A673 (cell line): ENCODE data around the gene KATNBL1. TPM values are rescaled to one million over a fixed set of nuclear protein-coding genes. Genes with fewer than 3 reads are reported as not detected.

ENCODE experiments used
- BruUV-seq: library from RNA; stranded (reverse); fragments of 400-500 nt; replicated peaks from 2 replicates; lab custom pipeline; 2021; lab: Mats Ljungman, UMichigan
- CTCF ChIA-PET: fragments of 300-600 bp; sonication (Branson Sonifier 250); formaldehyde crosslinking; loops from one replicate; lab custom pipeline; 2022; ENCODE audit warnings: antibody characterized with exemption; lab: Charles Lee
- POLR2A ChIA-PET: fragments of 300-600 bp; sonication (Branson Sonifier 250); formaldehyde crosslinking; loops from one replicate; lab custom pipeline; 2022; ENCODE audit warnings: antibody characterized with exemption; ENCODE audit not compliant: low non-redundant PET; lab: Charles Lee
- DNase-seq: peaks from one replicate; pipeline ENCODE4 v3.0.0-alpha.2; 2015; ENCODE audit warnings: low spot score
- H3K27ac ChIP-seq: fragments of 200-600 bp; sonication (generic); 2 replicates; pipeline ENCODE4 v1.5.1; 2016; ENCODE audit warnings: mixed run types, low read depth, mild to moderate bottlenecking, mixed read lengths, antibody characterized with exemption, low read length; ENCODE audit not compliant: poor library complexity, severe bottlenecking
- H3K27me3 ChIP-seq: fragments of 200-600 bp; sonication (generic); replicated peaks from 2 replicates; pipeline ENCODE4 v1.6.1; 2017; ENCODE audit warnings: mixed run types, low read depth, mild to moderate bottlenecking, mixed read lengths, antibody characterized with exemption, low read length; ENCODE audit not compliant: insufficient read depth, poor library complexity
- H3K36me3 ChIP-seq: fragments of 200-600 bp; sonication (generic); 2 replicates; pipeline ENCODE4 v1.6.1; 2016; ENCODE audit warnings: mixed run types, mild to moderate bottlenecking, mixed read lengths, antibody characterized with exemption, low read length; ENCODE audit not compliant: insufficient read depth, poor library complexity, severe bottlenecking
- H3K4me1 ChIP-seq: fragments of 200-600 bp; sonication (generic); 2 replicates; pipeline ENCODE4 v1.6.1; 2017; ENCODE audit warnings: mixed run types, mild to moderate bottlenecking, mixed read lengths, antibody characterized with exemption, low read length; ENCODE audit not compliant: insufficient read depth, poor library complexity, severe bottlenecking
- H3K4me3 ChIP-seq: fragments of 200-600 bp; sonication (generic); 2 replicates; pipeline ENCODE4 v1.5.1; 2016; ENCODE audit warnings: low read depth, mixed run types, mild to moderate bottlenecking, mixed read lengths, low read length; ENCODE audit not compliant: poor library complexity, severe bottlenecking
- H3K9me3 ChIP-seq: fragments of 200-600 bp; sonication (generic); 2 replicates; pipeline ENCODE4 v1.6.1; 2016; ENCODE audit warnings: mixed run types, low read depth, mild to moderate bottlenecking, mixed read lengths, antibody characterized with exemption, low read length; ENCODE audit not compliant: poor library complexity, severe bottlenecking
- EZH2 ChIP-seq: fragments of 200-600 bp; sonication (generic); IDR thresholded peaks from 2 replicates; pipeline ENCODE4 v1.6.1; 2017; ENCODE audit warnings: borderline replicate concordance, low read depth, mild to moderate bottlenecking, mixed read lengths, antibody characterized with exemption, low read length; ENCODE audit not compliant: poor library complexity, severe bottlenecking
- intact Hi-C: fragments of 100-400 bp; cut with micrococcal nuclease; formaldehyde crosslinking; loops from one replicate; pipeline ENCODE4 v1.10.0; 2022; ENCODE audit not compliant: unreplicated experiment
- total RNA-seq: library from RNA; stranded (reverse); gene quantifications from 2 replicates; pipeline ENCODE4 v1.2.3, GENCODE V29; 2021
- TF ChIP-seq, protein P1 (sequence below): fragments of 300-800, 200-600 bp; sonication (generic); conservative IDR thresholded peaks from 2 replicates; pipeline ENCODE4 v1.5.1; 2017; ENCODE audit warnings: low read depth, mild to moderate bottlenecking, antibody characterized with exemption, low read length, moderate library complexity, mixed read lengths

Gene KATNBL1
- total RNA-seq, 1 experiment from 2014 or later, result 55.1 TPM

DNA sequence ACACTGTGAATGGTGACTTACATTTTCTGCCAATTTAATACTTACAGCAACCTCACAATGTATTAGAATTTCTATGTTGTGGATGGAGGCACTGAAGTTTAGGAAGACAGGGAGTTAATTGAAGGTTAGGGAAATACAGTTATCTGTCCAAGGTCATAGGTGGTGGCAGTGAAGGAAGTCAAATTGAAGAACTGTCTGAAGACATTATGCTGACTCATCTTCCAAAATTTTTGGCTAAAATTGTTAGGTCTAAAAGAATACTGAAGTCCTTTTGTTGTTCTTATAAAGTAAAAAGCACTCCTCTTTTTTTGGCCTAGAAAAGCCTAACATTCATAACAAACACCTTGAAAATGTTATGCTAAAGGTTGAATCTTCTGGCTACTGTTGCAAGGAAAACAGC lies 42.6 kb upstream of the KATNBL1 start:
- Histone ChIP-seq H3K4me1 (no peaks in the 10 kb centered on the region), H3K4me3 (no peak overlapping the region), H3K9me3 (no peaks in the 10 kb centered on the region), H3K36me3 (no peaks in the 10 kb centered on the region), H3K27ac (no peak overlapping the region), H3K27me3 (no peaks in the 10 kb centered on the region)
- no peak for DNase-seq
- POLR2A ChIA-PET, result no interaction called here
- no TSS peak for BruUV-seq
- TF ChIP-seq EZH2, result no peak
- TF ChIP-seq, protein P1, sequence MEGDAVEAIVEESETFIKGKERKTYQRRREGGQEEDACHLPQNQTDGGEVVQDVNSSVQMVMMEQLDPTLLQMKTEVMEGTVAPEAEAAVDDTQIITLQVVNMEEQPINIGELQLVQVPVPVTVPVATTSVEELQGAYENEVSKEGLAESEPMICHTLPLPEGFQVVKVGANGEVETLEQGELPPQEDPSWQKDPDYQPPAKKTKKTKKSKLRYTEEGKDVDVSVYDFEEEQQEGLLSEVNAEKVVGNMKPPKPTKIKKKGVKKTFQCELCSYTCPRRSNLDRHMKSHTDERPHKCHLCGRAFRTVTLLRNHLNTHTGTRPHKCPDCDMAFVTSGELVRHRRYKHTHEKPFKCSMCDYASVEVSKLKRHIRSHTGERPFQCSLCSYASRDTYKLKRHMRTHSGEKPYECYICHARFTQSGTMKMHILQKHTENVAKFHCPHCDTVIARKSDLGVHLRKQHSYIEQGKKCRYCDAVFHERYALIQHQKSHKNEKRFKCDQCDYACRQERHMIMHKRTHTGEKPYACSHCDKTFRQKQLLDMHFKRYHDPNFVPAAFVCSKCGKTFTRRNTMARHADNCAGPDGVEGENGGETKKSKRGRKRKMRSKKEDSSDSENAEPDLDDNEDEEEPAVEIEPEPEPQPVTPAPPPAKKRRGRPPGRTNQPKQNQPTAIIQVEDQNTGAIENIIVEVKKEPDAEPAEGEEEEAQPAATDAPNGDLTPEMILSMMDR, result no peak
- CTCF ChIA-PET, result no interaction called here
- intact Hi-C loops, result no loop called here

DNA sequence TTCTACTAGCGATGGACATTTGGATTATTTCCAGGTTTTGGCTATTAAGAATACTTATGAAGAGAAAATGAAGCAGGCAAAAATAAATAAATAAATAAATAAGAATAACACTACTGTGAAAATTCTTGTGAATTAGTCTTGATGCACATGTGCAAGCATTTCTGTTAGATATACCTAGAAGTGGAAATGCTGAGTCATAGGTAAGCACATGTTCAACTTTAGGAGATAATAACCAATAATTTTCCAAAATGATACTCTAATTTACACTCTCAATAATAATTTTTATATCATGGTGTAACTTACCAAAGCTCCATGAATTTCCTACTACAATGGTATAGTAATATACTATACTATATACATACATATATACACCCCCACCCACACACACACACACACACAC lies 38.3 kb upstream of the KATNBL1 start:
- intact Hi-C loops, result loop anchor here (10.0 kb wide), 1 partner anchor 117 kb away; the partner anchor contains the start of gene LPCAT4
- no peaks in the 10 kb centered on the region for H3K36me3 ChIP-seq
- TF ChIP-seq, protein P1, result no peak
- TF ChIP-seq EZH2, result no peak
- H3K4me1 ChIP-seq, result no peaks in the 10 kb centered on the region
- no peak overlapping the region for H3K27ac ChIP-seq
- no TSS peak for BruUV-seq
- no peak overlapping the region for H3K4me3 ChIP-seq
- DNase-seq, result no peak
- H3K9me3 ChIP-seq, result no peaks in the 10 kb centered on the region
- POLR2A ChIA-PET, result no interaction called here
- no peaks in the 10 kb centered on the region for H3K27me3 ChIP-seq
- CTCF ChIA-PET, result no interaction called here

DNA sequence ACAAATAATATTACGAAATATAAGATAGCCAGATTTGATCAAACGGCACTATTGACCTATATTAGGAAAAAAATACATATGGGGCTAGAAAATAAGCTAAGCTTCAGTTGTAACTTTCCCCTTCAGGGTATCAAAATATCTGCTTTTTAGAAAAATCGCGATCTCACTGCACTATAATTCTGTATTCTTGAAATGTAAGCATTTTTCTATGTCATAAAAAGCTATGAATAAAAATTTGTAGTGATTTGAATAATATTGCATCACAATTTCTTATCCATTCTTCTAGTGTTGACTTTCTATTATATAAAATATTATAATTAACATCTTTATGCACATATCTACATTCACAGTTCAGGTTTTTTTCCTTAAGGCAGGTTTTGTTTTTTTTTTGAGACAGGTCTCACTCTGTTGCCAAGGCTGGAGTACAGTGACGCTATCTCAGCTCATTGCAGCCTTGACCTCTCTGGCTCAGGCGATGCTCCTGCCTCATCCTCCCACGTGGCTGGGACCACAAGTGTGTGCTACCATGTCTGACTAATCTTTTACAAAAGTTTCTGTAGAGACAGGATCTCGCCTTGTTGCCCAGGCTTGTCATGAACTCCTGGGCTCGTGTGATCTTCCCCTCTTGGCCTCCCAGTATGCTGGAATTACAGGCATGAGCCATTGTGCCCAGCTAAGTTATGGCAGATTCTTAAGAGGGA lies 36.5 kb upstream of the KATNBL1 start:
- Histone ChIP-seq H3K4me3 (no peak overlapping the region), H3K9me3 (no peaks in the 10 kb centered on the region), H3K27ac (no peak overlapping the region), H3K4me1 (no peaks in the 10 kb centered on the region), H3K27me3 (no peaks in the 10 kb centered on the region), H3K36me3 (no peaks in the 10 kb centered on the region)
- ChIA-PET CTCF (no interaction called here), POLR2A (no interaction called here)
- BruUV-seq, result no TSS peak
- intact Hi-C loops, result loop anchor here (10.0 kb wide), 1 partner anchor 118 kb away; the partner anchor contains the start of gene LPCAT4
- TF ChIP-seq EZH2, result no peak
- TF ChIP-seq, protein P1, result no peak
- no peak for DNase-seq
